ENCODE measurements around the gene GABBR2. TPM values are rescaled to one million over a fixed set of nuclear protein-coding genes. Genes with fewer than 3 reads are reported as not detected.

The GABBR2 gene
- total and polyA plus RNA-seq, 9 of the 15 experiments (the other 6 are each of a cell fraction or from before 2014, with no cell fraction given): 0.15 to 1.9 (median 0.32) TPM

GRCh38 chr9:98328770-98329169 lies 380.0 kb downstream of the GABBR2 start (continued):
- TF ChIP-seq GTF3C2 (IDR thresholded peaks at IDR 0.05; ENCODE audit: borderline replicate concordance, extremely low read depth, insufficient read length) (no peak), MAFF (IDR thresholded peaks at IDR 0.05; ENCODE audit: low read length) (no peak), ZNF134 (CRISPR knock-in tag; conservative IDR thresholded peaks at IDR 0.05) (no peak), ZNF436 (CRISPR knock-in tag; IDR thresholded peaks at IDR 0.05) (no peak), NCOA4 (IDR thresholded peaks at IDR 0.05; ENCODE audit: partially characterized antibody) (no peak), ZNF780A (CRISPR knock-in tag; IDR thresholded peaks at IDR 0.05) (no peak)
- TF ChIP-seq, protein P1, sequence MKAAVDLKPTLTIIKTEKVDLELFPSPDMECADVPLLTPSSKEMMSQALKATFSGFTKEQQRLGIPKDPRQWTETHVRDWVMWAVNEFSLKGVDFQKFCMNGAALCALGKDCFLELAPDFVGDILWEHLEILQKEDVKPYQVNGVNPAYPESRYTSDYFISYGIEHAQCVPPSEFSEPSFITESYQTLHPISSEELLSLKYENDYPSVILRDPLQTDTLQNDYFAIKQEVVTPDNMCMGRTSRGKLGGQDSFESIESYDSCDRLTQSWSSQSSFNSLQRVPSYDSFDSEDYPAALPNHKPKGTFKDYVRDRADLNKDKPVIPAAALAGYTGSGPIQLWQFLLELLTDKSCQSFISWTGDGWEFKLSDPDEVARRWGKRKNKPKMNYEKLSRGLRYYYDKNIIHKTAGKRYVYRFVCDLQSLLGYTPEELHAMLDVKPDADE (conservative IDR thresholded peaks at IDR 0.05; ENCODE audit: control insufficient read depth, low read depth, low read length): no peak

DNA sequence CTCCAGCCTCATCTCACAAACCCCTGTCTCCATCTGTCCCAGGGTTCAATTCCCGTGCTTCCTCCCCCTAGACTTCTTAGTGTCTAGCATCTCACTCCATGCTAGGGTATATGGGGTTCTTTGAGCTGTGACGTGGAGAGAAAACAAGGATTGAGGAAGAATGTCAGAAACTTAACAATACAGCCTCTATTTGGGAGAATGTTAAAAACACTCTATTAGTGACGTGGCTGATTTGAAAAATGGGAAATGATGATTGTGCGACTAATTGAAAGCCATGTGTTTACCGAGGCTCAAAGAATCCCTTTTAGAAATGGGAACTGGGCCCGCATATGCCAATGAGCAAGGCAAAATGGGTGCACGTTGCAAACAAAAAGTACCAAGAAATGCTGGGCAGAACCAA lies 380.6 kb downstream of the GABBR2 start:
- 83% methylated on average over 7 of the region's 7 CpGs for WGBS (ENCODE audit: insufficient coverage, low coverage, missing lambda C conversion rate)
- Histone ChIP-seq H3K27me3 (ENCODE audit: control insufficient read depth in 2 of 2, insufficient read depth in 2 of 2, low read length in 2 of 2) (no peaks in the 10 kb centered on the region), H3K4me3 (no peak overlapping the region), H3K9me1 (ENCODE audit: control insufficient read depth, insufficient read depth, low read length) (no peaks in the 10 kb centered on the region), H3K4me2 (ENCODE audit: insufficient read depth, low read length) (no peak overlapping the region), H3K27ac (ENCODE audit: extremely low read depth, low read depth, low read length) (no peak overlapping the region), H3K9me3 (replicated peaks; ENCODE audit: control insufficient read depth, insufficient read depth, low read depth, low read length) (no peaks in the 10 kb centered on the region), H3K9ac (ENCODE audit: insufficient read depth in 1 of 2, low read depth in 2 of 2, low read length in 2 of 2) (no peak overlapping the region), H4K20me1 (replicated peaks; ENCODE audit: control insufficient read depth, insufficient read depth, low read length) (no peaks in the 10 kb centered on the region), H3K4me1 (replicated peaks in 1 of 2; ENCODE audit: control insufficient read depth in 2 of 2, insufficient read depth in 2 of 2, low read length in 2 of 2) (peaks cover 23 to 30% of the 10 kb centered on the region in 2 experiments), H3K36me3 (ENCODE audit: control insufficient read depth, insufficient read depth, low read length) (no peaks in the 10 kb centered on the region), H3K79me2 (ENCODE audit: control insufficient read depth, insufficient read depth, low read length) (no peaks in the 10 kb centered on the region), H2AFZ (ENCODE audit: low read depth, low read length) (no peak overlapping the region)
- DNase-seq (ENCODE audit: extremely low read depth in 1 of 4, low spot score in 3 of 4): no peak
- intact Hi-C loops (cut with micrococcal nuclease) (no loop called here), in situ Hi-C loops (cut with MboI) (no loop called here)
- ChIA-PET POLR2A (interaction anchor here (0.7 kb wide), 1 partner anchor 10 kb away, joined by 3 read pairs; no protein-coding TSS in a partner anchor), CTCF (ENCODE audit: low intra/inter-chr PET ratio) (no interaction called here)
- BruUV-seq (replicated peaks): no TSS peak
- TF ChIP-seq ZNF316 (IDR thresholded peaks at IDR 0.05) (0 out of 2 replicates have a peak, but pooled peaks have one; percentile 42), CHD2 (IDR thresholded peaks at IDR 0.05; ENCODE audit: low read depth, low read length) (no peak)
- ATAC-seq: no peak
- FAIRE-seq: no peak

All from K562 (cell line).